GM21447 (cell line): ENCODE data around the gene RNF17.

ENCODE experiments used
- ATAC-seq: cut with Tn5 transposase; IDR thresholded peaks from one replicate; pipeline ENCODE4 v1.9.1; 2021; ENCODE audit not compliant: unreplicated experiment

RNF17 gene

GRCh38 chr13:24858953-24859352, 95.0 kb downstream of the RNF17 start:
- no peak for ATAC-seq

- ATAC-seq = no peak
These were observed 96.8 kb downstream of the RNF17 start for GRCh38 chr13:24860770-24861169.

GRCh38 chr13:24861617-24862362, 97.8 kb downstream of the RNF17 start:
- no peak for ATAC-seq

GRCh38 chr13:24863748-24864540, 100.0 kb downstream of the RNF17 start:
- ATAC-seq = no peak

- ATAC-seq = no peak
These were observed 100.6 kb downstream of the RNF17 start for GRCh38 chr13:24864579-24864978.

- no peak for ATAC-seq
These were observed 101.4 kb downstream of the RNF17 start for GRCh38 chr13:24865163-24865953.

GRCh38 chr13:24866488-24866887, 102.5 kb downstream of the RNF17 start:
- ATAC-seq = no peak

GRCh38 chr13:24868874-24869273, 104.9 kb downstream of the RNF17 start:
- no peak for ATAC-seq

GRCh38 chr13:24870380-24870760, 106.4 kb downstream of the RNF17 start:
- ATAC-seq = no peak

- ATAC-seq = no peak
These were observed 111.6 kb downstream of the RNF17 start for GRCh38 chr13:24875566-24875965.

- no peak for ATAC-seq
These were observed 113.6 kb downstream of the RNF17 start for GRCh38 chr13:24877531-24877930.

- no peak for ATAC-seq
These were observed 114.4 kb downstream of the RNF17 start for GRCh38 chr13:24878340-24878739.

GRCh38 chr13:24882665-24883064, 118.7 kb downstream of the RNF17 start:
- no peak for ATAC-seq

GRCh38 chr13:24887759-24888158, 123.8 kb downstream of the RNF17 start:
- peak; percentile 85 for ATAC-seq

- no peak for ATAC-seq
These were observed 124.4 kb downstream of the RNF17 start for GRCh38 chr13:24888291-24888931.

- no peak for ATAC-seq
These were observed 126.3 kb downstream of the RNF17 start for GRCh38 chr13:24890256-24890655.

GRCh38 chr13:24891476-24892108, 127.6 kb downstream of the RNF17 start:
- ATAC-seq = no peak

GRCh38 chr13:24892829-24893228, 128.9 kb downstream of the RNF17 start:
- ATAC-seq = no peak

GRCh38 chr13:24893863-24894262, 129.9 kb downstream of the RNF17 start:
- no peak for ATAC-seq

GRCh38 chr13:24894277-24894971, 130.5 kb downstream of the RNF17 start:
- ATAC-seq = no peak
